ENCODE data around the gene USP54. TPM values are rescaled to one million over a fixed set of nuclear protein-coding genes. Genes with fewer than 3 reads are reported as not detected.
A peak's percentile ranks its signal among the peaks of the same experiment; 100 is the strongest.

USP54 gene
- total RNA-seq, 4 donors from 2014 or later: 17.8 to 37.4 (median 32.7) TPM

GRCh38 chr10:73628405-73628804 is 37.3 kb upstream of the USP54 start:
- H3K36me3 ChIP-seq: no peaks in the 10 kb centered on the region
- H3K9me3 ChIP-seq: no peaks in the 10 kb centered on the region
- peaks cover 7 to 37% (median 13%) of the 10 kb centered on the region in 3 donors for H3K4me1 ChIP-seq
- no peaks in the 10 kb centered on the region for H3K27me3 ChIP-seq
- DNase-seq: no peak
- 36 to 51% methylated on average over 7 of the region's 7 CpGs for WGBS, 2 donors
- no peak overlapping the region for H3K4me3 ChIP-seq
- TF ChIP-seq POLR2A (IDR thresholded peaks at IDR 0.05): no peak
- TF ChIP-seq CTCF (IDR thresholded peaks at IDR 0.05): no peak
- no peak overlapping the region for H3K27ac ChIP-seq
- intact Hi-C loops (cut with DNase I): no loop called here

GRCh38 chr10:73627300-73627699 is 36.2 kb upstream of the USP54 start:
- intact Hi-C loops (cut with DNase I): no loop called here
- 94 to 95% methylated on average over 6 of the region's 6 CpGs for whole genome bisulfite sequencing, 2 donors

GRCh38 chr10:73625884-73626752 is 35.0 kb upstream of the USP54 start:
- 2 to 6% methylated on average over 16 to 27 of the region's 42 CpGs for WGBS, 2 donors
- DNase-seq: peak; percentile 82
- peak overlapping the region; percentile 85 to 90 (median 88) for H3K27ac ChIP-seq
- intact Hi-C loops (cut with DNase I): no loop called here
- peak overlapping the region; percentile 81 to 93 (median 87) for H3K4me3 ChIP-seq
- H3K4me1 ChIP-seq: peaks cover 7 to 37% (median 13%) of the 10 kb centered on the region in 3 donors
- H3K36me3 ChIP-seq: no peaks in the 10 kb centered on the region
- TF ChIP-seq POLR2A (IDR thresholded peaks at IDR 0.05) (peak in 1 of 4 donors; percentile 51), CTCF (IDR thresholded peaks at IDR 0.05) (no peak)
- no peaks in the 10 kb centered on the region for H3K9me3 ChIP-seq
- H3K27me3 ChIP-seq: no peaks in the 10 kb centered on the region

More at GRCh38 chr10:73627300-73627699, 36.2 kb upstream of the USP54 start:
- H3K4me3 ChIP-seq: no peak overlapping the region
- H3K9me3 ChIP-seq: no peaks in the 10 kb centered on the region
- H3K4me1 ChIP-seq: peaks cover 7 to 37% (median 13%) of the 10 kb centered on the region in 3 donors
- no peaks in the 10 kb centered on the region for H3K27me3 ChIP-seq
- H3K27ac ChIP-seq: no peak overlapping the region
- TF ChIP-seq POLR2A (IDR thresholded peaks at IDR 0.05) (no peak), CTCF (IDR thresholded peaks at IDR 0.05) (no peak)
- DNase-seq: no peak
- H3K36me3 ChIP-seq: no peaks in the 10 kb centered on the region

DNA sequence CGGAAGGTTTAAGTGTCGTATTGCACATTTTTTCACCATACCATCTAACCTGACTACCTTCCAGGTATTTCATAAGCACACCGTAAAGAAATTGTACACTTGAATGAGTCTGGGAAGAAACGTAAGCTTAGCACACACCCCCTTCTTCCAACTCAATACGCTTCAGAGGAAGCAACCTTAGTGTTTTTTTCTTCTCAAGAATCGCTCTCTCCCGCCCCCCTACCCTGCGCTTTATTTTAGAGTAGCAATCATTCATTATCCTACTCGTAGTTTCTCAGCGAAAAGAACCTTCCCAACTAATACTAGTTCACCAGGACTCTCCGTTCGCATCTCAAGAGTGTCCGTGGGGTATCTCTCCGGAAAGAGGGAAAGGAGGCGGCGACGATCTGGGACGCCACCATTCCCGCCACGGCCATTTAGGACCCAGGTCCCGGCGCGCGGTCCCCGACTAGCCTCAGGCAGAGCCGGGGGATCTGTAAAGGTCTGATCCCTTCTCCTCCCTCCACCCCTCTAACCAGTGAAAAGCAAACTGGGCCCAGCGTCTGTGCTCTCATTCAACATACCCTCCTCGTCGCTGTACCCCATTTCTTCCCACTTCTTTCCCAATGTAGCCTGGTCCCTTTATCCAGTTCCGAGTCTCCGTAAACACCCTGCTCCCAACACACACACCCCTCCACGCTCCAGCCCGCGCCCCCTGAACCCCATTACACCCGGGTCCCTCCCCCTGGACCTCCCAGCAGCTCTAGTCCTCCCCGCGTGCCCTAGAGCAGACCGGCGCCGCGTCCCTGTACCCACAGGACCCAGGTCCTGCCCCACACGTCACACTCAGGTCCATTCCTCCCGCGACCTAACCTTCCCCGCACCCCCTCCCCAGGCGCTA is 34.1 kb upstream of the USP54 start:
- TF ChIP-seq POLR2A (IDR thresholded peaks at IDR 0.05) (no peak), CTCF (IDR thresholded peaks at IDR 0.05) (no peak)
- Histone ChIP-seq H3K4me3 (peak overlapping the region; percentile 81 to 93 (median 87)), H3K9me3 (no peaks in the 10 kb centered on the region), H3K27ac (peak overlapping the region; percentile 85 to 90 (median 88)), H3K27me3 (no peaks in the 10 kb centered on the region), H3K36me3 (no peaks in the 10 kb centered on the region), H3K4me1 (peaks cover 7 to 37% (median 13%) of the 10 kb centered on the region in 3 donors)
- WGBS, 2 donors: 0% methylated on average over 31 to 41 of the region's 46 CpGs
- DNase-seq: no peak
- intact Hi-C loops (cut with DNase I): no loop called here

Measured in esophagus squamous epithelium (tissue), 5 donors.